Activated CD4-positive, alpha-beta T cell treated with anti-CD3 and anti-CD28 coated beads, Interleukin-2, amount 50 U/mL, for 48 hours (primary cell): Measurements from ENCODE around the gene RGS7BP.
"Not testable (repeated sequence)": the region's sequence is repeated elsewhere in the genome, so short reads cannot be mapped to it uniquely, and the experiment has no call there.

Experiments
- DNase-seq, 2 experiments: peaks; one replicate each; pipeline ENCODE4 v3.0.0-alpha.2; 2020

RGS7BP gene

DNA sequence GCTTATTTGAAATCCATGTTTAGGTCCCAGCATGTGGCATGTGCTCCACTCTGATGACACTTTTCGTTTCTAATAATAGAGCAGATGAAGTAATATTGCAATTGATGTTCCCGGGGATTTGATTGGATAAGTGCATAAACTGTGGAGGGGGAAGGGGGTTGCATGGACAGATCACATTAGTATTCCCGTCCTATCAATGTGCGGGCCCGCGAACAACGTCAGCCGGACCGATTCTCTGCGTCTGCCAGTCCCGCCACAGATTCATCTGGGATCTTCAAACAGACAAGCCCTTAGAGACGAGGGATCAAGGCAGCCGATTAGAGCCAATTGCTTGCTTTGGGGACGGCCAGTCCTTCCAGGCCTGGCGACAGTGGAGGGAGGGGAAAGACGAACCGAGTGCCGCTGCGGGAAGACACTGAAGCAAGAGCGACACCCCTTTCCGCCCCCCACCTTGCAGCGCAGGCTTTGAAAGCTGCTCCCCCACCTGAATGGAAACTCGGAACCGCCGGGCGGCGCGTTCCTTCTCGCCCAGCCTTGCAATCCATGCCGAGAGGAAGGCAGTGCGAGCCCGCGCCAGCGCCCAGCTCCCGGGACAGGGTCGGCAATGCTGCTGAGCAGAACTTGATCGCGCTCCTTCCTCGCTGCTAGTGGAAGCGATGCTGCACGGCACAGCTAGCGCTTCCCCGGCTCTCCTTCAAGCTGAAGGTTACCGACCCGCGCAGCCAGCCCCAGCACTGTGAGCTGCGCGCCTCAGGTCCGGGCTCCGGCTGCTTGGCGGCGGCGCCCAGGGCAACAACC is at the start of gene RGS7BP:
RGS7BP (plus strand) TSS at position 247 of the 798 bp plus-strand sequence. CDS start 610 bp downstream, outside the sequence.
- no peak for DNase-seq

DNA sequence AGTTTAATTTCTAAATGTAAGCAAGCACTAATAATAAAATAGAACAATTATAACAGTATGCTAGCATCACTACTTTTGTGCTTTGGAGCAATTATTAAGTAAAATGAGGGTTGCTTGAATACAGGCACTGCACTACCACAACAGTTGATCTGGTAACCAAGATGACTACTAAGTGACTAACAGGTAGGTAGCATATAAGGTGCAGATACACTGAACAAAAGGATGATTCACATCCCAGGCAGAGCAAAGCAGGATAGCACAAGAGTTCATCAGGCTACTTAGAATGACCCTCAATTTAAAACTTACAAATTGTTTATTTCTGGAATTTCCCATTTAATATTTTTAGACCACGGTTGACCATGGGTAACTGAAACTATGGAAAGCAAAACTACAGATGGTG is 48.0 kb upstream of the RGS7BP start:
- DNase-seq: no peak

DNA sequence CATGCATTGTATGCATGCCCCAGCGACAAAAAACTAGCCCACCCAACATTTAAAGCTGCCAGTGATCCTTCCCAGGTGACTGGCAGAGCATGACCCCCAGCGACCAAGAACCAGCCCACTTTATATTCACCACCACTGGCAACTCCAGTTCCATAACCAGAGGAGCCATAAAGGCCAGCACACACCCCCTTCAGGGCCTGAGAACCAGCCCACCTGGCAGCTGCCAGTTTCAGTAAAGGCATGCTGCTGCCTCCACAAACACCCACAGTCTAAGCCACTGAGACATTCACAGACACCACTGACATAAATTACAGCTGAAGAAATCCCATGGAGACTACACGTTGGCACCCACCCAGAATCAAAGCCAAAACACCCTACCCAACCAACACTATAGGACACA is 46.9 kb upstream of the RGS7BP start:
- no peak for DNase-seq

DNA sequence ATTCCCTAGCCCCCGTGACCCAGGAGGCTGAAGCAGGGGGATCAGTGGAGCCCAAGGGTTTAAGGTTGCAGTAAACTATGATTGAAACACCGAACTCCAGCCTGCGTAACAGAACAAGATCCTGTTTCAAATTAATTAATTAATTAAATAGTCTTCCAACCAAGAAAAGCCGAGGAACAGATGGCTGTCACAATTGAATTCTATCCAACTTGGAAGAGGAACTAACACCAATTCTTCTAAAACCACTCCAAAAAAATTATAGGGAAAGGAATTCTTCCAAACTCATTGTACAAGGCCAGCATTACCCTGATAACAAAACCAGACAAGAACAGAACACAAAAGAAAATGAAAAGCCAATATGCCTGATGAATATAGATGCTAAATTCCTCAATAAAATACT is 43.4 kb upstream of the RGS7BP start:
- no peak for DNase-seq

DNA sequence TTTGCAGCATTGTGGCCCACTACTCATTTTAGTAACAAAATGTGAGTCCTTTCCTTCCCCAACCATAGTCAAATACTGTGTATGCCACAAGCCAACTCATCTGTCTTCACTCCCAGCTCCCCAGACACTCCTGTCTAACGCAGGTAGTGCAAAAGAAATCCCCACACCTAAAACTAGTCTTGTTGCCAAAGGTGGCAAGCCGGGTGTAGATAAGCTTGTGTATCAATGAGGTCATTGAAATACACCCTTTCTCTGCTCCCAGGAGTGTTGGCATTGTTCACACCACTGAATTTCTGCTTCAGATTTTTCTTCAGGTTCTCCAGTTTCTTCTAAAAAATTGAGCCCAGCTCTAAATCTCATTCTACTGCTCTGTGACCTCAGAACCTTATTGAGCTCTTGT is 19.7 kb upstream of the RGS7BP start:
- no peak for DNase-seq

DNA sequence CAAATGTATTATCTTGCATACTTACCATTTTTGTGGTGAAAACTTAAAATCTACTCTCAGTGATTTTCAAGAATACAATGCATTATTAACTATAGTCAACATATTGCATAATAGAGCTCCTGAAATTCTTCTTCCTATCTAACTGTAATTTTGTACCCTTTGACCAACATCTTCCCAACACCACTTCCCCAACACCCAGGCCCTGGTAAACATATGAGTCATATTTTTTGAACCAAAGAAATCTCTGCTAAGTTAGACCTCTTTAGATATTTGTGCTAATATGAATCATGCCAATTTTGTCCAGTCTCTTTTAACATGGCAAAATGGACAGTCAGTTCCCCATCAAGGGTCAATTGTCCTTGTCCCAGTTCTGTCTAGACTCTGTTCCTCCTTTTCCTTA is 18.5 kb upstream of the RGS7BP start:
- no peak for DNase-seq

DNA sequence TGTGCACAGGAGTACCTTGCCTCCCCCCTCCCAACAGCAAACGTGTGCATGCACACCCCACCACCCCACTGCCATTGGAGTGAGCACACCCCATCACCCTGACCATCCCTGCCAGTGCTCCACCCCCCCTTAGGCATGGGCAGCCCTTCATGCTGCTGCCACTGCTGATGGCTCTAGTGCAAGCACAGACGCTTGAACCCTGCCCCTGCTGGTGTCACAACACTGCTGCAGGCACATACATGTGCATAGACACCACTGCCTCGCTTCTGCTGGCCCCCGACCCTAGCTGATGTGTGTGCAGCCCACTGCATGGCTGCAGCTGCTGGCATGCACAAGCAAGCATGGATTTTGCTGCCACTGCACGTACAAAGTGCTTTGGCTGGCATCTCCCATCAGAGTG is 16.0 kb upstream of the RGS7BP start:
- no peak for DNase-seq

DNA sequence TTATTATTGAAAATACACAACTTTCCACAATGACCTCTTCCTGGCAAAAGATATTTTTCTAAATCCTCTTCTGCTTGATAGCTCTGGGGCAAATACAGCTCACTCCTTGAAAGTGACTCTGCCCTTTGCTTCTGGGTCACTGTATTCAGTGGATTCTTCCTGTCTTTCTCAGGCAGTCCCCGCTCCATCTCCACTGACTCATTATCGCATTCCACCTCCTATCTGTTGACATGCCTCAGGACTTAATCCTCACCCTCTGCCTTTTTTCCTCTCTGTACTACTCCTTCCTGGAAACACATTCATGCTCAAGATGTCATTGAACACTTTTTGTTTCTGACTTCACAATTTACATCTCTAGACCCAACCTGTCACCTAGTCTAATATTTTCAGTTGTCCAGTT is 8.4 kb upstream of the RGS7BP start:
- no peak for DNase-seq

DNA sequence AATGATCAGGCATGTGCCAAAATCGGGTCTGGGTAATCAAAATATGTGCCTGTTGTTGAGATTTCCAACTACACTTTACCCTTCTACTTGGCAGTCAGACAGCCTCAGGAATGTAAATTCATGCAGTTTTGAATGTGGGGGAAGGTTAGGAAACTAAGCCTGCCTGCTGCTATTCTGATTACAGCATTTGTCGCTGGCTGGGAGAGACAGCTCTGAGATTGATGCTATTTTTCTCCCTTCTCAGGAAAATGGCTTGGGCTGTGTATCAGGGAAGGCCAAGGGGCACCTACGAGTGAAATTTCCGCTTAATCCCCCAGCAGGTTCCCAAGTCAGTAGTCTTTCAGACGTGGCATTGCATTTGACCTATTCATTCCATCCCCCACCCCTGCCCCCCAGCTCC is 3.6 kb upstream of the RGS7BP start:
- DNase-seq: no peak

DNA sequence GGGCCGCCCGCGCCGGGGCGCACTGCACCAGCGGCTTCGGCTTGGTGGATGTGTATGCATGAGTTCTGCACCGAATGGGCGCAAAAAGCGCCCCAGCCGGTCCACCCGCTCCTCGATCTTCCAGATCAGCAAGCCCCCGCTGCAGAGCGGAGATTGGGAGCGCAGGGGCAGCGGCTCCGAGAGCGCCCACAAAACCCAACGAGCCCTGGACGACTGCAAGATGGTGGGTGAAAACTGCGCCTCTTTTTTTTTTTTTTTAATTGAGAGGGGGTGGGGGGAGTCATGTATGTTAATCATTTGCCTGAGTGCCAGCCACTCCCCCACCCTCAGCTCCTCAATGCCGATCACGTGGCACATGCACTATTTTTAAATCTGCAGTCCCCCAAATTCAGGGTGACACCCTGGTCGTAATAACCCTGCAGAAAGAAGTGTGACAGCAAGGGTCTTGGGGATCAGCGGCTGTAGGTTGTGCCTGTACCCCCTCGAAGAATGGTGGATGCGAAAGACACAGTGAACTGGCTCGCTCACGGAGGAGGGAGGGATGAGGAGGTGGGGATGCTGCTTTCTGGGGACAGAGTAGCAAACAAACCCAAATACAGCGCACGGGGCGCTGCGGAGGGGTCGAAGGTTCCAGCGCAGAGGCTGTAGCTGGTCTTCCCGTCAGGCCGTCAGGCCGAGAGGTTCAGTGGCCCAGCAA is 900 bp downstream of the RGS7BP start:
- no peak for DNase-seq

DNA sequence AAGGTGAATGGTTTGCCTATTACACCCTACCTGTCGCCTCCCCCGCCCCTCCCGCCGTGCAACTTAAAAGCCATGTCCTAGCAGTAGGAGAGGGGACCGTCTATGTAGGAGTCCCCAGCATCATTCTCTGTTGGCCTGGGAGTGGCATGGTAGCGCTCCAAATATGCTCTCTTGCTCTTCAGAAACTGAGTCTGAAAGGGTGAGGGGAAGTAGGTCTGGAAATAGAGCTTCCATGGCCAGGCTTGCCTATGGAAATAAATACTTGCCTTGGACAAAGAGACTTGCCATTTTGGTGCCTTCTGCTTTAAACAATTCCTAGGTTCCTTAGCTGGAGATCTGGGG is 1.4 kb downstream of the RGS7BP start:
- DNase-seq: no peak

DNA sequence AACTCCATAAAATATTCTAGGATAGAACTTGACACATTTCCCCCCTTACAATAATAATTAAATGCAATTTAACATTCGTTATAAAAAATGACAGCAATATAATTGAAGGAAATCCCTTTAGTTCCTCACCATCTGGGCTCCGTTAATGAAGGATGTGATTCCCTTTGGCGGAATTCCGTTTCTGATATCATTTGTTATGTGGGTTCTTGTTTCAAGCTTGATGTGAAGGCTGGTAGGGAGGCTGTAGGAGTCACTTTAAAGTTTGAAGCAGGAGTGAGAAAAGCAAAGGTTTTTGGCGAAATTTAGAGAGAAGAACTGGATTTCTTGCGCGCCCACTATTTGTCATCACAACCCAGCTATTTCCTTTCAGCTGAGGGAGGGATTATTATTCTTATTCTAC is 4.0 kb downstream of the RGS7BP start:
- no peak for DNase-seq

DNA sequence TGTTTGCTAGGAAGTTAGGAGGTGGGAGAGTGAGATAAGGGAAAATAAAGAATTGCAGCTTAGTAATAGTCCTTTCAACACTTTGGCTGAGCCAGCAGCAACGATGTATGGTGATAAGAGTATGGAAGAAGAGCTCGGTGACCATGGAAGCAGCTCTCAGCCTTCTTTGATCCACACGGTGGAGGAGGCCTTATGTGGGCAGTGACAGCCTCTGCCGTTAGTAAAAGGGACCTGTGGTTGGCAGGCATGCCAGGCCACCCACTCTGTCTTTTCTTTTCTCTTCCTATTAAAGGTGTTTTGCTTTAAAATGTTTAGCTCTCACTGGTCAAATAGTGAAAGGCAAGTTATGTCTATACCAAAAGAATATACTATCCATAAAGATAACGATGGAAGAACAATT is 7.7 kb downstream of the RGS7BP start:
- DNase-seq: no peak

DNA sequence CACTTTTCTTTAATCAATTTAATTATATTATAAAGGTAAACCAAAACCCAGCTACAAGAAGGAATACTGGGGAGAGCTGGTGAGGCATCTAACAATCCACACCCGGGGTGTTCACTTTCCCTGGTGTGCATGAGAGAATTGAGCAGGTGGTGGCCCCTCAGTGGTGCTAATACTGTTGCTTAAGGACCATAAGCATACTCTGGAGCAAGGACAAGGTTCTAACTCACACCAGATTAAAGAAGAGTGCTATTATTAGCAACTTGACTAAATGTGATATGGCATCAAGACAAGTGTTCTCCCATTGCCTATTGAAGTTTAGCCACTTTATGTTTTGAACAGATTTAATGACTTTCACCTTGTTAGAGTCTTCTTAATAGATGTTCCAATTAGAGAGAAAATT is 8.8 kb downstream of the RGS7BP start:
- no peak for DNase-seq

DNA sequence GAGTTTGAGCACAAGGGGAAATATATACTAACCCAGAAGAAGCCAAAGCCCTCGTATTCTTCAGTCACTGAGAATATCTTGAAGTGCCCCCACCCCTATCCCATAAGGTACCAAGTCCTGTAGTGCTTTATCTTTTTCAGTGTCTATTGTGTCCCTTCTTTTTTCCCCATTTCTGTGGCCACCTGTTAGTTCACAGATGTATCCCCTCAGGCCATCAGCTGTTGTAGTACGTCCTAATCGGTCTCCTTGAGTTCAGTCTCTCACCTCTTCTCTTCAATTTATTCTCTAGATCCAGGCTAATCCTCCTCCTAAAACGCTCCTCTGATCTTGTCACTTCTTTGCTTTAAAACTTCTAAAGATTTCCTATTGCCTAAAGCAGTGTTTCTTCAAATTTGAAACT is 10.4 kb downstream of the RGS7BP start:
- no peak for DNase-seq

DNA sequence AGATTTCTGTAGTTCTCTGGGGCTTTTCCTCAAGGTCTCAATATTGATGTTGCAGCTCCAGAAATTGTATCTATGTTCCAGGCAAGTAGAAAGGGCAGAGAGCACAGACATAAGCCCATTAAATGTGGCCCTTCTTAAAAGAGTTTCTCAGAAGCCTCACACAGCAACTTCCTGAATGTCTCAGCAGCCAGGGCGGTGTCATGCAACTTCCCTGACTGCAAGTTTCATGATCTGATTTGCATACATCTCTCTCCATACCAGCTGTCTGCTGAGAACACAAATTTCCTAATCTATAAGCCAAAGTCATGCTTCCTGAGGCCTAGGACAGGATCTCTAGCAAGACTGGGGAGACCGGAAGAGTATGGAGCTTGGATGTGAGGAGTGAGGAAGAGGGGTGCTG is 13.0 kb downstream of the RGS7BP start:
- DNase-seq: no peak

DNA sequence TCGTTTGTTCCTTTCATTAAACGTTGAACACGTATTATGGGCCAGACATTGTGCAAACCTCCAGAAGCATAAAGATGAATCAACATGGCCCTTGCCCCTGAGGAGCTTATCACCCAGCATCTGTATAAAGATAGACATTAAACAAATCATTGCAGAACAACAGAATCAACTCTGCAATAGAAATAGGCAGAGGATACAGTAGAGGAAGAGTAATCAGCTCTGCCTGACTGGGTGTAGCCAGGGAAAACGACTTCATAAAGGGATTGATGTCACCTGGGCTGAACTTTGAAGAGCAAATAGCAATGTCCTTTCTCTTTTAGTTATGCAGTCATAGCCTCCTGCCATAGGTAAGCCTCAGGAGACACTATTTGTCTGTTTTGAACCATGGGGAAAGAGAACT is 13.4 kb downstream of the RGS7BP start:
- DNase-seq: no peak

DNA sequence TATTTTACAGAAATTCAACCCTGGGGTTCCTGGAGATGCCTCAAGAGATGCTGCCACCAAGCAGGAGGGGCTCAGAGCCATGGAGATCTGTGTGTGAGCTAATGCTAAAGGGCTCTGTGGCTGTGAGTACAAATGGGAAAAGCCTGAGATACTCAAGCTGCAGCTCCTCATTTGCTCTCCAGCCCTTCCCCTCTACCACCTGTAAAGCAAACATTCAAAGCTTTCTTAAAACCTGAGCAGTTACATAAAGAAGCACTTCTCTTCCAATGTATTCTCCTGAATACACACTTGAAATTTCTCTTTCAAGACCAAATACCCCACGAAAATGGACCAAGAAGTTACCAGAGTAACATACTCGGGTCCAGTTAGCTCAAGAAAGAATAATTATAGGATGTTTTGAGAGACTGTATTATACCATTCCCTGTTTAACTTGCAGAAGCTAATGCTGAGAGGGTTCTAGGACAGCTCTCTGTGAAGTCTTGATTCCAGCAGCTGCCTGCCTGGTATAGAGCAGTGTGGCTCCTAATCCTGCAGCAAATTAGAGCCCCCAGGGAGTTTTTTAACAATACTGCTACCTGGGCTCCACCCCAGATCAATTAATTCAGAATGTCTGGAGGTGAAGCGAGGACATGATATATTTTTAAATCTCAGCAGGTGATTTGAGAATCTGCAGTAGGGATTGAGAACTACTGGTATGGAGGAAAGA is 21.1 kb downstream of the RGS7BP start:
- no peak for DNase-seq

DNA sequence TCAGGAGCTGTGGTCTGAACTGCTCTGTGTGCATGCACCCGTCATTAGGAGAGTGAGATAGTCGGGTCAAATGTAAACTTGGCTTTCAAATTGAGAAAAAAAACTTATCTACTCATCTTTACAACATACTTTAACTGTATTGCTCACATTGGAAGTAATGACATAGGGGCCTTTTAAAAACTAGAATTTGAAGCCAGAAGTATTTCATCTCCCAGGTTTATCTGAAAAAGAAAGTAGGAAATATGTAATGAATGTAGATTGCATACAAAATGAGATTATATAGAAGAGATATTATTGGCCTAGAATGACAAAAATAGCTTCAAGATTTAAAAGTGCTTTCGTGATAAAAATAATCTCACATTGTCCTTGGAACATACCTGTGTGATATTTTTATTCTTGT is 24.3 kb downstream of the RGS7BP start:
- no peak for DNase-seq

DNA sequence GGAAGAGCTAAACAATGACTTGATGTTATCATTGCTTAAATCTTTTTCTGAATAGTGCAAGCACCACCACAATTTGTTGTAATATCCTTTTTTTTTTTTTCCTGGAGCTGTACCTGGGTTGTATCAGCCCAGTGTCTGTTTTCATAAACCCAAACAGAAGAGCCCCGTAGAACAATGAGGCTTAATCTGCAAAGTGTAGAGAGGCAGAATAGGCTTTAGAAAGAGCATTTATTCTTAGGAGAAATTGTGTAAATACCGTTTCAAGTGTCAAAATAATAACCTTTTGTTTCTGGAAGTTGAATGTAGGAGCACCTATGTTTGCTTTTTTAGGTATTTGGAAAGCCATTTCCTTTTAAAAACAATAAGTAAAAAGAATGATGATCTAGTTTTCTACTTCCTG is 26.4 kb downstream of the RGS7BP start:
- DNase-seq: no peak

DNA sequence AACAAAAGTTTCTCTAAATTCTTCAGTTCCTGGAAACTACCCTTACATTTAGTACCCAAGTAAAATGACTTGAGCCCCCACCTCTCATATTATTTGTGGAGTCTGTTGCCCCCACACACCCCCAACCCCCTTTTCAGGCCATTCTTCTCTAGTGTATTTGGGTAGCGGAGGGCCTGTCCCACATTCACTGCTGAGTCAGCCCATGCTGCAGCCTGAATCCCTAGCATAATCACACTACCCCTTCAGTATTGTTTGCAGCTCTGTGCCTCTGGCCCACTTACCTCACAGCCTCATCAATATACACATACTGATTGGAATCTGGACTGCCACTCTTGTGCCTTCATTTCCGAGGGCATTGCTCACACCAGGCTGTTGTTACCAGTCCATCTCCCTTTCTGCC is 26.8 kb downstream of the RGS7BP start:
- DNase-seq: no peak

DNA sequence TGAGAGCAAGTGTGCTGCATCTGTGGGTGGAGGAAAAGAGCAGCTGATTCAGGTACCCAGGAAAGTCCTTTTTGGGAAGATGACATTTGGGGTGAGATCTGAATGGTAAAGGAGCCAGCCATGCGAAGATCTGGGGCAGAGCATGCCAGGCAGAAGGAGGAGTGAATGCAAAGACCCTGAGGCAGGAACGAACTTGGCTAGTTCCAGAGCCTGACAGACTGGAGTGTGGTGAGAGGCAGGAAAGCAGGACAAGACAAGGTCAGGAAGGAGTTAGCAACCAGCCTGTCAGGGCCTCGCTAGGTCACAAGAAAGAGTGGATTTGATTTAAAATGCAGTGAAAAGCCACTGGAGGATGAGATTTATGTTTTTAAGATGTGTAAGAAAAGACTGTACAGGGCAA is 28.2 kb downstream of the RGS7BP start:
- no peak for DNase-seq

DNA sequence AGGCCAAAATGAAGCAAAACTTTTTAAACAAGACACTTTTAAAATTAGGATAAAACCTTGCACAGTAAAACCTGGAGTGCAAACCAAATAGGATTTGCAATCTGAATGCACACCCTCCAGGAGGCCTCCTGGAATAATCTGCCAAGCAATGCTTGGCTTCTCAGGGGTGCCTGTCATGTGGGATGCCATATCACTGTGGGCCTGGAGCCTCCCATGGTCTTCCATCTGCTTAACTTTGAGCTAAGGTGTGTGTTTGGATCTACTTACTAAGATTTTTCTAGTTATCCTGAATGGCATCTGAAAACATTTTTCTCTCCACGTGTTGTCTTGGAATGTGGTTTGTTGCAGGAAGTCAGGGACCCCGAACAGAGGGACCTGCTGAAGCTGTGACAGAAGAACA is 52.1 kb downstream of the RGS7BP start:
- no peak for DNase-seq

DNA sequence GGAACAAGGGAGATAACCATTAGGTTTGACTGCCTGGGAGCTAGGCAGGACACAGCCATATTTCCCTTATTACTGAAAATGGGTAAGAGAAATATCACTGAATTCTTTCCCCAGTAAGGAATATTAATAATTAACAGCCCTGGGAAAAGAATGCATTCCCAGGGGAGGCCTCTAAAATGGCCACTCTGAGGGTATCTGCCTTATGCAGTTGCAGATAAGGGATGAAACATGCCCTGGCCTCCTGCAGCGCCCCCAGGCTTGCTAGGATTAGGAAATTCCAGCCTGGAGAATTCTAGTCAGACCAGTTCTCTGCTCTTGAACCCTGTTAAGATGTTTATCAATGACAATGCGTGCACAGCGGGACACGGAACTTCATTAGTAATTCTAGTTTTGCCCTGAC is 52.8 kb downstream of the RGS7BP start:
- not testable (repeated sequence) for DNase-seq
